Natural killer cell (primary cell): ENCODE measurements around the gene KREMEN2. TPM values are rescaled to one million over a fixed set of nuclear protein-coding genes. Genes with fewer than 3 reads are reported as not detected.

Experiments
- ATAC-seq, 3 donors: fragments of 150-1000 bp in 2 of 3; fragments of 200-7000 bp in 1 of 3; cut with Tn5 transposase; 1 replicate in 1 of 3; 2 replicates in 2 of 3; pipeline ENCODE4 v1.10.0; 2021; ENCODE audit warnings: mild to moderate bottlenecking in 2 of 3, moderate library complexity in 2 of 3
- DNase-seq, 2 donors: peaks; one replicate each; pipeline versions ENCODE4 v3.0.0 to v3.0.0-alpha.2; 2013 to 2021; ENCODE audit warnings: mixed read lengths in 1 of 2
- H3K27ac ChIP-seq: one replicate; pipeline ENCODE4 v1.5.1; 2013; ENCODE audit warnings: mild to moderate bottlenecking, low read length
- H3K27me3 ChIP-seq: one replicate; pipeline ENCODE4 v1.6.1; 2013; ENCODE audit warnings: low read length; ENCODE audit not compliant: control insufficient read depth, insufficient read depth
- H3K36me3 ChIP-seq: one replicate; pipeline ENCODE4 v1.6.1; 2013; ENCODE audit warnings: low read length; ENCODE audit not compliant: control insufficient read depth, insufficient read depth
- H3K4me1 ChIP-seq: one replicate; pipeline ENCODE4 v1.6.1; 2013; ENCODE audit warnings: low read length; ENCODE audit not compliant: control insufficient read depth, insufficient read depth
- H3K4me3 ChIP-seq: one replicate; pipeline ENCODE4 v1.5.1; 2013; ENCODE audit warnings: low read length
- H3K9me3 ChIP-seq: one replicate; pipeline ENCODE4 v1.6.1; 2013; ENCODE audit warnings: low read length; ENCODE audit not compliant: control insufficient read depth, insufficient read depth
- H3K27ac Mint-ChIP-seq, 2 donors: one replicate each; pipeline ENCODE4 v1.8.0; 2022; ENCODE audit warnings: mild to moderate bottlenecking in 2 of 2, mixed read lengths in 2 of 2, moderate library complexity in 1 of 2
- H3K27me3 Mint-ChIP-seq, 2 donors: one replicate each; pipeline ENCODE4 v1.8.0; 2022; ENCODE audit warnings: low read depth in 2 of 2, mixed read lengths in 2 of 2
- H3K36me3 Mint-ChIP-seq: one replicate; pipeline ENCODE4 v1.8.0; 2022; ENCODE audit warnings: mixed read lengths
- H3K4me1 Mint-ChIP-seq, 2 donors: one replicate each; pipeline ENCODE4 v1.8.0; 2022; ENCODE audit warnings: mixed read lengths in 2 of 2
- H3K4me3 Mint-ChIP-seq: one replicate; pipeline ENCODE4 v1.8.0; 2022; ENCODE audit warnings: mild to moderate bottlenecking, moderate library complexity, mixed read lengths
- H3K9me3 Mint-ChIP-seq, 2 donors: one replicate each; pipeline ENCODE4 v1.8.0; 2022; ENCODE audit warnings: mixed read lengths in 2 of 2
- WGBS: methylation state at CpG from one replicate; pipeline ENCODE4 v1.1.7; 2013; ENCODE audit warnings: missing lambda C conversion rate; ENCODE audit not compliant: insufficient coverage; 5-methylcytosine and 5-hydroxymethylcytosine counted together
- intact Hi-C: fragments of 100-400 bp; cut with micrococcal nuclease; formaldehyde crosslinking; loops from one replicate; pipeline ENCODE4 v1.14.2; 2022
- total RNA-seq, 4 donors: library from RNA; stranded (reverse); fragments of 120-200 nt in 1 of 4; gene quantifications; one replicate each; pipeline versions ENCODE4 v1.2.3 to v1.2.4, GENCODE V29; 2013 to 2022
- TF ChIP-seq, protein P1 (sequence below): fragments of 200-600 bp; IDR thresholded peaks from one replicate; pipeline ENCODE4 v1.8.0; 2022; ENCODE audit warnings: antibody characterized with exemption

Gene KREMEN2
- total RNA-seq, 3 donors from 2014 or later (not counting 1 experiment from before 2014, with no cell fraction given), result 0.16 TPM; not detected in 2

DNA sequence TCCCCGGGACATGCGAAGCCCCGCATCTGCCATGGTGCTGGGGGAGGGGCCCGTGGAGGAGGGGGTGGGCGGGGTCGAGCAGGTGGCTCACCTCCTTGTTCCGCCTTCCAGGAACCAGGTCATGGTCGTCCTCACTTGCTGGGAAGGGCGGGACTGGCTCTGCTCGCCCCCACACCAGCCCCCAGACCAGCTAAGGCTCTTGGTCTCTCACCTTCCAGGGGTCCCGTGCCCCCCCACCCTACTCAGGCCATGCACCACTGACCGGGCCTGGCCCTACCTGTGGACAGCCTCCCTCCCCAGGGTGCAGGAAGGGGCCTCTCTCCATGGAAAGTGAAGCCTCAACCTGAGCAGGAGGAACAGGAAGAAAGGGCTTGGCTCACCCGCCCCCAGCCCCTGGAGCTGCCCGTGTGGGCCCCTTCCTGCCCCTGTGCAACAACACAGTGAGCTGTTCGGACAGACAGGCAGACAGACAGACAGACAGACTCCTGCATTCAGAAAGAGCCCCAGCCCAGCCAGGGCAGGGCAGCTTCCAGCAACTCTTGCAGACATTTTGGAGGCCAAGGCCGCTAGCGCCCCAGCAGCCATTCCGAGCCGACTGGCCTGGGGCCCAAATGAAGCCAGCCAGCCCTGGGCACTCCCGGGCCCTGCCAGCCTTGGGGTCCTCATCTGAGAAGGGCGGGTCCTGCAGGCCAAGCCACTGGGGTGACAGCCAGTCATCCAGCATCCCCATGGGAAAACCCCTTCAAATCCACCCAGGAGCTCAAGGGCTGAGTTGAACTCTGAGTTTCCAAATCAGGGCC is 8.1 kb upstream of the KREMEN2 start:
- 22% methylated on average over 21 of the region's 21 CpGs for WGBS
- no peak overlapping the region for H3K4me3 Mint-ChIP-seq

DNA sequence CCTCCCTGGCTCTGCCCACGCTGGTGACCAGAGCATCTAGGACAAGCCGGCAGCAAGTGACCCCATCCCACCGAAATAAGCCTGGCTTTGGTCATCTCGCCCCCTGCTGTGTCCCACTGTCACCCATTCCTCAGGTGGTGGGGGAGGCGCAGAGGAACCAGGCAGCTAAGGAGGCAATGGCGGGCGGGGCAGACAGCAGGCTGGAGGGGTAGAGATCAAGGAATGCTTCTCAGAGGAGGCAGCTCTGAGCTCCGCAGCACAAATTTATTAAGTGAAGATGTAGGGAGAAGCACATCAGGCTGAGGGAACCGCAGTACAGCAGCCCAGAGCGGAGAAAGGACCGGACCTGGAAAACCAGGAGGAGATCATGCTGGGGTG is 7.5 kb upstream of the KREMEN2 start:
- DNase-seq (no peak), ATAC-seq (no peak)

More for the DNA sequence above, 8.1 kb upstream of the KREMEN2 start:
- Histone ChIP-seq H3K4me1 (peaks cover 7% of the 10 kb centered on the region), H3K9me3 (no peaks in the 10 kb centered on the region), H3K27me3 (peaks cover 6% of the 10 kb centered on the region), H3K36me3 (no peaks in the 10 kb centered on the region), H3K27ac (no peak overlapping the region), H3K4me3 (no peak overlapping the region)
- TF ChIP-seq, protein P1, sequence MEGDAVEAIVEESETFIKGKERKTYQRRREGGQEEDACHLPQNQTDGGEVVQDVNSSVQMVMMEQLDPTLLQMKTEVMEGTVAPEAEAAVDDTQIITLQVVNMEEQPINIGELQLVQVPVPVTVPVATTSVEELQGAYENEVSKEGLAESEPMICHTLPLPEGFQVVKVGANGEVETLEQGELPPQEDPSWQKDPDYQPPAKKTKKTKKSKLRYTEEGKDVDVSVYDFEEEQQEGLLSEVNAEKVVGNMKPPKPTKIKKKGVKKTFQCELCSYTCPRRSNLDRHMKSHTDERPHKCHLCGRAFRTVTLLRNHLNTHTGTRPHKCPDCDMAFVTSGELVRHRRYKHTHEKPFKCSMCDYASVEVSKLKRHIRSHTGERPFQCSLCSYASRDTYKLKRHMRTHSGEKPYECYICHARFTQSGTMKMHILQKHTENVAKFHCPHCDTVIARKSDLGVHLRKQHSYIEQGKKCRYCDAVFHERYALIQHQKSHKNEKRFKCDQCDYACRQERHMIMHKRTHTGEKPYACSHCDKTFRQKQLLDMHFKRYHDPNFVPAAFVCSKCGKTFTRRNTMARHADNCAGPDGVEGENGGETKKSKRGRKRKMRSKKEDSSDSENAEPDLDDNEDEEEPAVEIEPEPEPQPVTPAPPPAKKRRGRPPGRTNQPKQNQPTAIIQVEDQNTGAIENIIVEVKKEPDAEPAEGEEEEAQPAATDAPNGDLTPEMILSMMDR, result no peak
- Mint-ChIP-seq H3K9me3 (no peaks in the 10 kb centered on the region), H3K27me3 (peaks cover 0 to 6% of the 10 kb centered on the region in 2 donors), H3K4me1 (no peaks in the 10 kb centered on the region), H3K27ac (no peak overlapping the region), H3K36me3 (no peaks in the 10 kb centered on the region)
- intact Hi-C loops, result no loop called here
- DNase-seq (no peak), ATAC-seq (no peak)

DNA sequence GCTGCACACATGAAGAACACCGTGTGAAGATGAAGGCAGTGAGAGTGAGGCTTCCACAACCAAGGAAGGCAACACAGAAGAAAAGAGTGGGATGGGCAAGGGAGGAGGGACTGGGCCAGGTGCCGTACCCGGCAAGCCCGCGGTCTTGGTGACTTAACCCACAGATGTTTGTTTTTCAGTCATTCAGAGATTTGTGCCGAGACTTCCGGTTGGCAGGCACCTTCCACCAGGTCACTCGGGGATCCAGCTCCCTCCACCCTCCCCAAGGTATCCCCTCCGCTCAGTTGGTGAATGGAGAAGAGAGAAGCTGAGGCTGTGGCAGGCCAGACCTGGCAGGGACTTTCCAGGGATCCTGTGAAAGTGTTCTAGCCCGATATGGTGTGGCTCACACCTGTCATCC is 4.9 kb upstream of the KREMEN2 start:
- H3K9me3 Mint-ChIP-seq, result no peaks in the 10 kb centered on the region
- peaks cover 29% of the 10 kb centered on the region for H3K27me3 ChIP-seq
- DNase-seq, result no peak

More for the DNA sequence above, 7.5 kb upstream of the KREMEN2 start:
- H3K4me1 Mint-ChIP-seq, result peaks cover 0 to 2% of the 10 kb centered on the region in 2 donors
- H3K4me1 ChIP-seq, result peaks cover 7% of the 10 kb centered on the region
- no peak overlapping the region for H3K4me3 ChIP-seq
- no peaks in the 10 kb centered on the region for H3K36me3 ChIP-seq
- peaks cover 6% of the 10 kb centered on the region for H3K27me3 ChIP-seq
- no peak overlapping the region for H3K4me3 Mint-ChIP-seq
- H3K9me3 Mint-ChIP-seq, result no peaks in the 10 kb centered on the region
- intact Hi-C loops, result no loop called here
- H3K36me3 Mint-ChIP-seq, result no peaks in the 10 kb centered on the region
- peaks cover 0 to 6% of the 10 kb centered on the region in 2 donors for H3K27me3 Mint-ChIP-seq
- no peak overlapping the region for H3K27ac ChIP-seq
- WGBS, result 95% methylated on average over 11 of the region's 11 CpGs
- no peaks in the 10 kb centered on the region for H3K9me3 ChIP-seq
- TF ChIP-seq, protein P1, result no peak
- H3K27ac Mint-ChIP-seq, result no peak overlapping the region

More for the DNA sequence above, 4.9 kb upstream of the KREMEN2 start:
- Histone ChIP-seq H3K4me1 (peaks cover 20% of the 10 kb centered on the region), H3K27ac (no peak overlapping the region), H3K36me3 (no peaks in the 10 kb centered on the region), H3K4me3 (no peak overlapping the region), H3K9me3 (no peaks in the 10 kb centered on the region)
- Mint-ChIP-seq H3K4me3 (no peak overlapping the region), H3K27ac (no peak overlapping the region), H3K36me3 (no peaks in the 10 kb centered on the region), H3K27me3 (peaks cover 0 to 13% of the 10 kb centered on the region in 2 donors), H3K4me1 (peaks cover 0 to 14% of the 10 kb centered on the region in 2 donors)
- 84% methylated on average over 7 of the region's 10 CpGs for WGBS
- TF ChIP-seq, protein P1, result no peak
- intact Hi-C loops, result no loop called here
- ATAC-seq, result no peak
